ENCODE results near the gene KDM4D. TPM values are rescaled to one million over a fixed set of nuclear protein-coding genes. Genes with fewer than 3 reads are reported as not detected.

Gene KDM4D
- total and polyA plus RNA-seq, 2 of the 8 experiments (the other 6 are each of a cell fraction or from before 2014, with no cell fraction given), result 1.5 to 4.5 TPM

DNA sequence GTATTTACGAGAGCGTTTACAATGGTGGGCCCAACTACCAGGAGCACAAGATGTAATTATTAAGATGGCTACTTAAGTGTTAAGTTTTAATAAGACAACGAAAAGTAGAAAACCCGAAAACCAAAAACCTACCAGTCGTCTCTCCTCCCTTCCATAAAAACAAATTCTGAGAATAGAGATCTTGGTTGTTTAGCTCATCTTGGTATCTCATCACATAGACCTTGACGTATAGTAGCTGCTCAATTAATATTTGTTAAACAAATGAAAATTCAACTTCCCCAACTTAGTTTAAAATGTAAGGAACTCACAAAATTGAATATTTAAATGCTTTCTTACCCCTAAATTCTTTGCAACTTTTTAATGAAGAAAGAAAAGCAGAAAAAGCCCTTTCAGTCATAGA, 669 bp downstream of the KDM4D start (continued):
- TF ChIP-seq TEAD4 (IDR thresholded peaks at IDR 0.05; ENCODE audit: low read depth, low read length), result no peak
- TF ChIP-seq, protein P1, sequence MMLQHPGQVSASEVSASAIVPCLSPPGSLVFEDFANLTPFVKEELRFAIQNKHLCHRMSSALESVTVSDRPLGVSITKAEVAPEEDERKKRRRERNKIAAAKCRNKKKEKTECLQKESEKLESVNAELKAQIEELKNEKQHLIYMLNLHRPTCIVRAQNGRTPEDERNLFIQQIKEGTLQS (IDR thresholded peaks at IDR 0.05; ENCODE audit: insufficient read depth, low read depth, low read length), result no peak
- TF ChIP-seq TAF1 (IDR thresholded peaks at IDR 0.05; ENCODE audit: low read depth, low read length), result no peak
- TF ChIP-seq JUND (IDR thresholded peaks at IDR 0.05; ENCODE audit: low read length), result no peak
- TF ChIP-seq, protein P2, sequence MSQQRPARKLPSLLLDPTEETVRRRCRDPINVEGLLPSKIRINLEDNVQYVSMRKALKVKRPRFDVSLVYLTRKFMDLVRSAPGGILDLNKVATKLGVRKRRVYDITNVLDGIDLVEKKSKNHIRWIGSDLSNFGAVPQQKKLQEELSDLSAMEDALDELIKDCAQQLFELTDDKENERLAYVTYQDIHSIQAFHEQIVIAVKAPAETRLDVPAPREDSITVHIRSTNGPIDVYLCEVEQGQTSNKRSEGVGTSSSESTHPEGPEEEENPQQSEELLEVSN (IDR thresholded peaks at IDR 0.05), result no peak
- no peak for TF ChIP-seq EZH2 (IDR thresholded peaks at IDR 0.05; ENCODE audit: low read depth, low read length, severe bottlenecking)

Data from H1 (cell line).